ENCODE results near the gene MARVELD1.
"Not testable (repeated sequence)": the region's sequence is repeated elsewhere in the genome, so short reads cannot be mapped to it uniquely, and the experiment has no call there.

Gene MARVELD1

DNA sequence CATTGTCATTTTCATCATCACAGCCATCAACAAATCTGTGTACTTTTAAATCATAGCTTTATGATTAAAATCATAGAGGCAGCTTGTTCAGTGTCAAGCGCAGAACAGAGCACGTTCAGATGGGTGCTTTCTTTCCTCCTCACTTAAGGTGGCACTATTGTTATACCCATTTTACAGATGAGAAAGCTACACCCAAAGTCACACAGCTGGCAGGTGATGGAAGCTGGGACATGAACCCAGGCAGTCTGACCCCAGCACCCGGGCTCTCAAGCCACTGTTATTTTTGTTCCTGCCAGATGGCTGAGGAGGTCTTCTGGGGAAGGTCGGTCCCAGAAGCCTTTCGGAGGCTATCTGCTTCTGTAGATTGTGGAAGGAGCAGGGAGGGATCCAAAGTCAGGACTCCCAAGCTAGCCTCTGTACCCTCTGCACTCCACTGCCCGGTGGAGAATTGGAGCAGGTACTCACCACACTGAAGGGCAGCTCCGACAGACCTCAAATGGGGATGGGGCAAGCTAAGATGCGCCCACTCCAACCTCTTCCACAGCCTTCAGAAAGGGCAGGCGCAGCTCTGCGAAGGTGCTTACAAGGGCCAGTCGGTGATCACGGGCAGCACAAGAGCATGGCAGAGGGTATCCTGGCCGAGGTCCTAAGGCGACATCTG is 27.1 kb upstream of the MARVELD1 start:
- no peak for TF ChIP-seq ZFX (IDR thresholded peaks at IDR 0.05; ENCODE audit: borderline replicate concordance)
- TF ChIP-seq, protein P1, sequence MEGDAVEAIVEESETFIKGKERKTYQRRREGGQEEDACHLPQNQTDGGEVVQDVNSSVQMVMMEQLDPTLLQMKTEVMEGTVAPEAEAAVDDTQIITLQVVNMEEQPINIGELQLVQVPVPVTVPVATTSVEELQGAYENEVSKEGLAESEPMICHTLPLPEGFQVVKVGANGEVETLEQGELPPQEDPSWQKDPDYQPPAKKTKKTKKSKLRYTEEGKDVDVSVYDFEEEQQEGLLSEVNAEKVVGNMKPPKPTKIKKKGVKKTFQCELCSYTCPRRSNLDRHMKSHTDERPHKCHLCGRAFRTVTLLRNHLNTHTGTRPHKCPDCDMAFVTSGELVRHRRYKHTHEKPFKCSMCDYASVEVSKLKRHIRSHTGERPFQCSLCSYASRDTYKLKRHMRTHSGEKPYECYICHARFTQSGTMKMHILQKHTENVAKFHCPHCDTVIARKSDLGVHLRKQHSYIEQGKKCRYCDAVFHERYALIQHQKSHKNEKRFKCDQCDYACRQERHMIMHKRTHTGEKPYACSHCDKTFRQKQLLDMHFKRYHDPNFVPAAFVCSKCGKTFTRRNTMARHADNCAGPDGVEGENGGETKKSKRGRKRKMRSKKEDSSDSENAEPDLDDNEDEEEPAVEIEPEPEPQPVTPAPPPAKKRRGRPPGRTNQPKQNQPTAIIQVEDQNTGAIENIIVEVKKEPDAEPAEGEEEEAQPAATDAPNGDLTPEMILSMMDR (IDR thresholded peaks at IDR 0.05): no peak
- no peak overlapping the region for H3K27ac ChIP-seq

- TF ChIP-seq, protein P1 (IDR thresholded peaks at IDR 0.05): no peak
- TF ChIP-seq ZFX (IDR thresholded peaks at IDR 0.05; ENCODE audit: borderline replicate concordance): no peak
- peak within 1 kb of the TSS; percentile 61 for H3K27ac ChIP-seq
These were observed 26.4 kb upstream of the MARVELD1 start, which contains the start of gene AVPI1 for GRCh38 chr10:97686962-97687784. AVPI1 (minus strand) TSS chr10:97687241; CDS start chr10:97679905, 7,336 bp downstream.

GRCh38 chr10:97687785-97688781 is 25.4 kb upstream of the MARVELD1 start:
- peak overlapping the region; percentile 61 for H3K27ac ChIP-seq
- TF ChIP-seq ZFX (IDR thresholded peaks at IDR 0.05; ENCODE audit: borderline replicate concordance): no peak
- TF ChIP-seq, protein P1 (IDR thresholded peaks at IDR 0.05): no peak

DNA sequence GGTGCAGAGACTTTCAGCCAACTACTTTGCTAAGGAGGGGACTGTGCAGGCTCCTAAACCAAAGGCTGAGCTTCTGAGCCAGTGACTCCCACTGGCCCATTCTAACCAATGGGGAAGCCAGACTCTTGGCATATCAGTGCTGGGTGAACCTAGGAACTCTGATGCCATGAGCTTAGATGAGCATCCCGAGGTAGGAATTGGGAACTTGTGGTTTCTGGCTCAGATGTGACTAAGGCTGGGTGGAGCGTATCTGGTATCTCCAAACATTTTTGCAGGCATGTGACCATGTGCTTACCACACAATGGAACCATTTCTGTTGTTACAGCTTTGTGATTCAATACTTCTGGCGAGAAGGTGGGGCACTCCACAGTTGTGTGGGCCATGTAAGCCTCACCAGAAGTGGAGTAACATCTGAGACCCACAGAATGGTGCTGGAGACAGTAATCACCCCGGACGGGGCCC is 23.9 kb upstream of the MARVELD1 start:
- no peak overlapping the region for H3K27ac ChIP-seq
- TF ChIP-seq, protein P1 (IDR thresholded peaks at IDR 0.05): no peak
- TF ChIP-seq ZFX (IDR thresholded peaks at IDR 0.05; ENCODE audit: borderline replicate concordance): no peak

DNA sequence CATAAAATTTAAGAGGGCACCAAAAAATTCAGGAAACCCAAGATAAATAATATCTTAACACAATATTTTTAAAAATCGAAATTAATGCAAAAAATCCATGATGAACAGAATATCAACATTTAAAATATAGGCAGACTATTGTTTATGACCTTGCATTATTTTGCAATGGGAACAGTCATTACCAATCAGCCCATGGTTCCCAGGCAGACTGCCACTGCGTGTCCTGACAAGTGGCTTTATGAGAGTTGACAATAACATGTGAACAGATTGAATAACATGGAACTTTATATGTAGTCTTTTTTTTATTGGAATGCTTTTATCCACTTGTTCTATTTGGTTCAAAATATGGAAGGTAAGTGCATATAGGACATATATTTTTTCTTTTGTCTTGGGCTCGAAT is 23.4 kb upstream of the MARVELD1 start:
- TF ChIP-seq, protein P1 (IDR thresholded peaks at IDR 0.05): no peak
- no peak for TF ChIP-seq ZFX (IDR thresholded peaks at IDR 0.05; ENCODE audit: borderline replicate concordance)
- no peak overlapping the region for H3K27ac ChIP-seq

DNA sequence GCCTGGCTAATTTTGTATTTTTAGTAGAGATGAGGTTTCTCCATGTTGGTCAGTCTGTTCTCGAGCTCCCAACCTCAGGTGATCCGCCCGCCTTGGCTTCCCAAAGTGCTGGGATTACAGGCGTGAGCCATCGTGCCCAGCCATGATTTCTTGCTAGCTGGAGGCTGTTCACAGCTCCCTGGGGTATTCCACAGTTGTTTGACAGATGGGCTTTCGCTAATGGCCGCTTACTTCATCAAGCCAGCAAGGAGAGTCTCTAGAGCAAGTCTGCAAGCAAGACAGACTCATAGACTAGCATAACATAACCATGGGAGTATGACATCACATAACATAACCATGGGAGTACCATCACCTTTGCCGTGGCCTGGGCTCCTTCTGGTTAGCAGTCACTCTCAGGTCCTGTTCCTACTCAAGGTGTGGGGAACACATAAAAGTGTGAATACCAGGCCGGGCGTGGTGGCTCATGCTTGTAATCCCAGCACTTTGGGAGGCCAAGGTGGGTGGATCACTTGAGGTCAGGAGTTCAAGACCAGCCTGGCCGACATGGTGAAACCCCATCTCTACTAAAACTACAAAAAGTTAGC is 15.4 kb upstream of the MARVELD1 start:
- H3K27ac ChIP-seq: not testable (repeated sequence)
